Lower leg skin (tissue), 4 donors: ENCODE data around the gene PON3. TPM values are rescaled to one million over a fixed set of nuclear protein-coding genes. Genes with fewer than 3 reads are reported as not detected.

Experiments
- DNase-seq, 2 donors: peaks; one replicate each; pipeline ENCODE4 v3.0.0-alpha.2; 2019; ENCODE audit warnings: low spot score in 2 of 2
- H3K4me3 ChIP-seq: fragments of 200-600 bp; sonication (generic); 2 replicates; pipeline ENCODE4 v1.5.1; 2017; ENCODE audit warnings: mild to moderate bottlenecking, low read depth; ENCODE audit not compliant: poor library complexity, severe bottlenecking
- CTCF ChIP-seq, 3 donors: fragments of 450-650 bp; IDR thresholded peaks; one replicate each; pipeline ENCODE4 v1.5.1; 2016; ENCODE audit warnings: antibody characterized with exemption in 3 of 3, mild to moderate bottlenecking in 3 of 3, moderate library complexity in 2 of 3
- POLR2A ChIP-seq, 2 donors: fragments of 450-650 bp; IDR thresholded peaks; one replicate each; pipeline ENCODE4 v1.6.1; 2016 to 2017; ENCODE audit warnings: antibody characterized with exemption in 2 of 2, mild to moderate bottlenecking in 1 of 2, moderate library complexity in 1 of 2
- WGBS, 2 donors: methylation state at CpG; one replicate each; pipeline ENCODE4 v1.1.5; 2018; 5-methylcytosine and 5-hydroxymethylcytosine counted together
- intact Hi-C: fragments of 100-400 bp; cut with DNase I; formaldehyde crosslinking; loops from one replicate; pipeline ENCODE4 v1.15.0; 2023; ENCODE audit warnings: low total_unique reads
- total RNA-seq, 4 donors: library from RNA; depleted of rRNA; stranded (reverse); fragments of >200 nt; gene quantifications; one replicate each; pipeline ENCODE4 v1.1.0, GENCODE V29; 2016

The PON3 gene
- total RNA-seq, 4 donors from 2014 or later = 10.5 to 15.9 (median 13.9) TPM

DNA sequence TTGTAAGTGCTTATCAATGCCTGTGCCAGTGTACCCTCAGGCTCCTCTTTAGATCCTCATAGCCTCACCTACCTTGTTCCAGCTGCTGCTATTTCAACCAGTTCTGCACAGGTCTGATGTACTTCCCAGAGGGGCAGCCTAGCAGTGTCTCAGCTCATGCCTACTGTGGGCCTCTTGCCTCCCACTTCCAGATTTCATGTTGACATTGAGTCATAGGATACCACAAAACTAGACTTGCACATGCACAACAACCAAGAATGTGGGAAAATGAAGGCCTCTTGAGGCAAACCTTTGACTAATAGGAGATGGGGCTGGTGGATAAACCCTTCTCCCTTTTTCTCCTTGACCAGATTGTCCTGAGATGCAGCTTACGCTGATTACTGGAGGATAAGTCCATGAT, 31.0 kb downstream of the PON3 start:
- intact Hi-C loops = no loop called here
- 92 to 100% methylated on average over 1 of the region's 1 CpG for WGBS, 2 donors
- DNase-seq = no peak
- no peak overlapping the region for H3K4me3 ChIP-seq
- no peak for TF ChIP-seq CTCF (IDR thresholded peaks at IDR 0.05)
- TF ChIP-seq POLR2A (IDR thresholded peaks at IDR 0.05) = no peak

DNA sequence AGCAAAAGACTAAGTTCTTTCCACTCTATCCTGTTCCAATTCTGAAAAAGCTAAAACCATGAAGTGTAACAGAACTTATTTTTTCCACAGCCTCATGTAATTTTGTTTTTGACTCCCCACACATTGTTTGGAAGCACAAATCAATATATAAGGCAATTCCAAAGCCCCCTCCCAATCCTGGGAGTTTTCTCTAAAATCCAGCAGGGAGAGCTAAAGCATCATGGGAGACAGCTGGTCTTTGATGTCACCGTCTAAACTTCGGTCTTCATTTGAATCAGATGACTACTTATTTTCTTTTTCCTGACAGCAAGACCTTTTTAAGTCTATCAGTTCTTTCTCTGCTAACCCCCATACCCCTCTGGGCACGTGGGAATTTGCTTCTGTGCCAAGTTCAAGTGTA, 38.6 kb downstream of the PON3 start:
- WGBS, 2 donors = 19 to 29% methylated on average over 3 of the region's 3 CpGs
- TF ChIP-seq CTCF (IDR thresholded peaks at IDR 0.05) (no peak), POLR2A (IDR thresholded peaks at IDR 0.05) (no peak)
- intact Hi-C loops = no loop called here
- no peak overlapping the region for H3K4me3 ChIP-seq
- no peak for DNase-seq

DNA sequence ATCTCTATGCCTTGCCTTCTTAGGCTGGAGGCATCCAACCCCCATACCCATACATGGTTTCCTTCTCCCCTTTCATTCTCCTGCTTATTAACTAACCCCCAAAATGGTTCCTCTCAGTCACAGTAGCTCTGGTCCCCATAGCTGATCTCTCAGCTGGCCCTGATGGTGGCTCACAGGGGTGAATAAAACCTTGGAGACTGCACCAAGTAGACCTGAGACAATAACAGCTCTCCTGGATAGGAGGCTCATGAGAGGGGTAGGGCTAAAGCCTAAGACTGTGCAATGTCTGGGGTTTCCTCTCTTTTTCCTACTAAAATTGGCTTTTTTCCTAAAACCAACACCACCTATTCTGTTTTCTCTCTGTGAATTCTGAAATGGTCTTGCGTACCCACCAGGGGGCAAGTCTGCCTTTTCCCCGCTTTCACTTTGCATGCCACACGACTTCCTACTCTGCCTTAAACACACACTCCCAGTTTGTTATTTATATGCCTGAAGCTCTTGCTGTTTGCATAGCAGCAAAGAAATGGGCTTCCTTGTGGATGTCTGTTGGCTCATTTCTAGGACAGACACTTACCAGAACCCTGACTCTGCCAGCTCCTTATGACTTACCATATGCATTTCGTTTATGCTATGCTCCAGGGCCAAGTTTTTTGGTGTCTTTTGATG, 53.4 kb downstream of the PON3 start:
- no peak overlapping the region for H3K4me3 ChIP-seq
- 69 to 74% methylated on average over 4 of the region's 4 CpGs for WGBS, 2 donors
- TF ChIP-seq CTCF (IDR thresholded peaks at IDR 0.05) (no peak), POLR2A (IDR thresholded peaks at IDR 0.05) (no peak)
- intact Hi-C loops = no loop called here
- no peak for DNase-seq

GRCh38 chr7:95342029-95342428, 54.1 kb downstream of the PON3 start:
- intact Hi-C loops = no loop called here

DNA sequence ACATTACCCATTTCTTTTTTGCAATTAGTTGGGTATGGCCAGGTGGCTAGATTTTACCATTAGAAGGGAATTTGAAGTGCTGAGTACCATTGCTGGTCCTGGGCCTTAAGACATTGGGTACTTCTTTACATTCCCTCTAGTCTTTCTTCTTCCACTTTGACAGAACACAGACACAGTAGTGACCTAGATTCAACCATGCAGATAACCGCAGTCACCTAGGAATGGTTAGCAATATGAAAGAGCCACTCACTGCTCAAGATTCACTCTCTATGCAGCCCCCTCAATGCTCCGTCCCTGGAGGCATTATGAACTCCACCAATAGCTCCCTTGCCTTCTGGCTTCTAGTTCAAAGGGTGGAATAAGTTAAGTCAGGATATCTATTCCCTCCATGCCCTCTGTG, 55.7 kb downstream of the PON3 start:
- DNase-seq = no peak
- no peak overlapping the region for H3K4me3 ChIP-seq
- WGBS, 2 donors = 93 to 98% methylated on average over 2 of the region's 2 CpGs
- no peak for TF ChIP-seq POLR2A (IDR thresholded peaks at IDR 0.05)
- TF ChIP-seq CTCF (IDR thresholded peaks at IDR 0.05) = no peak
- intact Hi-C loops = no loop called here

More at GRCh38 chr7:95342029-95342428, 54.1 kb downstream of the PON3 start:
- WGBS, 2 donors = 82 to 96% methylated on average over 3 of the region's 3 CpGs
- DNase-seq = no peak
- TF ChIP-seq CTCF (IDR thresholded peaks at IDR 0.05) (no peak), POLR2A (IDR thresholded peaks at IDR 0.05) (no peak)
- no peak overlapping the region for H3K4me3 ChIP-seq

GRCh38 chr7:95338832-95339231, 57.3 kb downstream of the PON3 start:
- intact Hi-C loops = no loop called here
- no peak for TF ChIP-seq CTCF (IDR thresholded peaks at IDR 0.05)
- TF ChIP-seq POLR2A (IDR thresholded peaks at IDR 0.05) = no peak
- no peak for DNase-seq

More at GRCh38 chr7:95338832-95339231, 57.3 kb downstream of the PON3 start:
- WGBS, 2 donors = 87 to 97% methylated on average over 3 of the region's 3 CpGs
- no peak overlapping the region for H3K4me3 ChIP-seq
